GM21526 (cell line): ENCODE results near the gene ARHGAP10.

Source experiments
- ATAC-seq: cut with Tn5 transposase; IDR thresholded peaks from one replicate; pipeline ENCODE4 v1.9.1; 2021; ENCODE audit warnings: moderate library complexity; ENCODE audit not compliant: unreplicated experiment, low FRiP score

Gene ARHGAP10

GRCh38 chr4:148016063-148016637 lies 284.3 kb downstream of the ARHGAP10 start:
- no peak for ATAC-seq

GRCh38 chr4:148017801-148018200 lies 285.9 kb downstream of the ARHGAP10 start:
- no peak for ATAC-seq

- ATAC-seq = no peak
These were observed 289.8 kb downstream of the ARHGAP10 start for GRCh38 chr4:148021686-148022085.

GRCh38 chr4:148022975-148023374 lies 291.1 kb downstream of the ARHGAP10 start:
- no peak for ATAC-seq

- ATAC-seq = no peak
These were observed 291.8 kb downstream of the ARHGAP10 start for GRCh38 chr4:148023512-148024181.

GRCh38 chr4:148025981-148026380 lies 294.1 kb downstream of the ARHGAP10 start:
- ATAC-seq = no peak

GRCh38 chr4:148027201-148027600 lies 295.3 kb downstream of the ARHGAP10 start:
- no peak for ATAC-seq

GRCh38 chr4:148029781-148030180 lies 297.9 kb downstream of the ARHGAP10 start:
- no peak for ATAC-seq

- no peak for ATAC-seq
These were observed 298.4 kb downstream of the ARHGAP10 start for GRCh38 chr4:148030193-148030873.

- no peak for ATAC-seq
These were observed 302.9 kb downstream of the ARHGAP10 start for GRCh38 chr4:148034813-148035212.

GRCh38 chr4:148041606-148042329 lies 309.9 kb downstream of the ARHGAP10 start:
- no peak for ATAC-seq

- peak; percentile 3 for ATAC-seq
These were observed 312.4 kb downstream of the ARHGAP10 start for GRCh38 chr4:148044089-148044911.

GRCh38 chr4:148044912-148045352 lies 313.0 kb downstream of the ARHGAP10 start:
- peak; percentile 92 for ATAC-seq

- ATAC-seq = no peak
These were observed 316.7 kb downstream of the ARHGAP10 start for GRCh38 chr4:148048598-148048997.

GRCh38 chr4:148051403-148051802 lies 319.5 kb downstream of the ARHGAP10 start:
- ATAC-seq = no peak

- ATAC-seq = no peak
These were observed 320.6 kb downstream of the ARHGAP10 start for GRCh38 chr4:148052448-148052847.

GRCh38 chr4:148053298-148054003 lies 321.6 kb downstream of the ARHGAP10 start:
- ATAC-seq = no peak

GRCh38 chr4:148054275-148054674 lies 322.4 kb downstream of the ARHGAP10 start:
- ATAC-seq = no peak

GRCh38 chr4:148055844-148056243 lies 324.0 kb downstream of the ARHGAP10 start:
- no peak for ATAC-seq

- peak; percentile 98 for ATAC-seq
These were observed 325.0 kb downstream of the ARHGAP10 start for GRCh38 chr4:148056879-148057278.
